Measurements from ENCODE around the gene DNAI2.
"Not testable (repeated sequence)": the region's sequence is repeated elsewhere in the genome, so short reads cannot be mapped to it uniquely, and the experiment has no call there.

The DNAI2 gene

GRCh38 chr17:74276051-74276476 lies 2.0 kb downstream of the DNAI2 start:
- no peaks in the 10 kb centered on the region for H3F3A ChIP-seq (ENCODE audit: insufficient read depth, low read length)
- H3K4me1 ChIP-seq (ENCODE audit: insufficient read depth, low read length, severe bottlenecking), result no peaks in the 10 kb centered on the region
- H3K36me3 ChIP-seq (ENCODE audit: insufficient read depth, low read length), result no peaks in the 10 kb centered on the region
- H2AFZ ChIP-seq (ENCODE audit: low read length), result no peak overlapping the region
- H3K27me3 ChIP-seq (ENCODE audit: insufficient read depth, low read length), result no peaks in the 10 kb centered on the region
- no peaks in the 10 kb centered on the region for H3K9me3 ChIP-seq (ENCODE audit: low read length)
- no peak overlapping the region for H3K4me2 ChIP-seq (ENCODE audit: low read length)
- no peaks in the 10 kb centered on the region for H3K79me2 ChIP-seq (ENCODE audit: insufficient read depth, low read length)
- no peak overlapping the region for H3K4me3 ChIP-seq (ENCODE audit: low read depth, low read length, poor library complexity, severe bottlenecking)
- H3K9ac ChIP-seq (ENCODE audit: low read length), result no peak overlapping the region
- no peak for TF ChIP-seq EZH2 (IDR thresholded peaks at IDR 0.05; ENCODE audit: borderline replicate concordance, low read length)
- TF ChIP-seq CTCF (IDR thresholded peaks at IDR 0.05; ENCODE audit: low read length), result no peak
- no peaks in the 10 kb centered on the region for H4K20me1 ChIP-seq (ENCODE audit: insufficient read depth, low read length)
- H3K9me2 ChIP-seq (ENCODE audit: low read depth, low read length), result no peaks in the 10 kb centered on the region
- H3K27ac ChIP-seq (ENCODE audit: low read depth, low read length, poor library complexity, severe bottlenecking), result no peak overlapping the region

- Histone ChIP-seq H3K9ac (ENCODE audit: low read length) (no peak overlapping the region), H3K4me2 (ENCODE audit: low read length) (no peak overlapping the region), H3K4me1 (ENCODE audit: insufficient read depth, low read length, severe bottlenecking) (no peaks in the 10 kb centered on the region), H3K9me3 (ENCODE audit: low read length) (no peaks in the 10 kb centered on the region), H4K20me1 (ENCODE audit: insufficient read depth, low read length) (no peaks in the 10 kb centered on the region), H3K27me3 (ENCODE audit: insufficient read depth, low read length) (no peaks in the 10 kb centered on the region), H3K27ac (ENCODE audit: low read depth, low read length, poor library complexity, severe bottlenecking) (no peak overlapping the region), H3K79me2 (ENCODE audit: insufficient read depth, low read length) (no peaks in the 10 kb centered on the region), H3F3A (ENCODE audit: insufficient read depth, low read length) (no peaks in the 10 kb centered on the region), H3K36me3 (ENCODE audit: insufficient read depth, low read length) (no peaks in the 10 kb centered on the region), H3K4me3 (ENCODE audit: low read depth, low read length, poor library complexity, severe bottlenecking) (no peak overlapping the region), H3K9me2 (ENCODE audit: low read depth, low read length) (no peaks in the 10 kb centered on the region), H2AFZ (ENCODE audit: low read length) (no peak overlapping the region)
- TF ChIP-seq EZH2 (IDR thresholded peaks at IDR 0.05; ENCODE audit: borderline replicate concordance, low read length) (no peak), CTCF (IDR thresholded peaks at IDR 0.05; ENCODE audit: low read length) (no peak)
These were observed 2.5 kb downstream of the DNAI2 start for GRCh38 chr17:74276541-74277009.

- Histone ChIP-seq H2AFZ (ENCODE audit: low read length) (no peak overlapping the region), H3K9me2 (ENCODE audit: low read depth, low read length) (no peaks in the 10 kb centered on the region), H3K4me3 (ENCODE audit: low read depth, low read length, poor library complexity, severe bottlenecking) (no peak overlapping the region), H4K20me1 (ENCODE audit: insufficient read depth, low read length) (no peaks in the 10 kb centered on the region), H3K9me3 (ENCODE audit: low read length) (no peaks in the 10 kb centered on the region), H3K27ac (ENCODE audit: low read depth, low read length, poor library complexity, severe bottlenecking) (no peak overlapping the region), H3K36me3 (ENCODE audit: insufficient read depth, low read length) (no peaks in the 10 kb centered on the region), H3K4me1 (ENCODE audit: insufficient read depth, low read length, severe bottlenecking) (no peaks in the 10 kb centered on the region), H3K27me3 (ENCODE audit: insufficient read depth, low read length) (peaks cover 3% of the 10 kb centered on the region; the same call in 1 of the 2 replicates), H3K79me2 (ENCODE audit: insufficient read depth, low read length) (no peaks in the 10 kb centered on the region), H3K4me2 (ENCODE audit: low read length) (no peak overlapping the region), H3F3A (ENCODE audit: insufficient read depth, low read length) (no peaks in the 10 kb centered on the region), H3K9ac (ENCODE audit: low read length) (no peak overlapping the region)
- no peak for TF ChIP-seq EZH2 (IDR thresholded peaks at IDR 0.05; ENCODE audit: borderline replicate concordance, low read length)
- no peak for TF ChIP-seq CTCF (IDR thresholded peaks at IDR 0.05; ENCODE audit: low read length)
These were observed 3.9 kb downstream of the DNAI2 start for GRCh38 chr17:74277935-74278334.

GRCh38 chr17:74279617-74280016 lies 5.6 kb downstream of the DNAI2 start:
- H2AFZ ChIP-seq (ENCODE audit: low read length); H3K27ac ChIP-seq (ENCODE audit: low read depth, low read length, poor library complexity, severe bottlenecking); H3K36me3 ChIP-seq (ENCODE audit: insufficient read depth, low read length); H3F3A ChIP-seq (ENCODE audit: insufficient read depth, low read length); H3K4me1 ChIP-seq (ENCODE audit: insufficient read depth, low read length, severe bottlenecking); H3K9ac ChIP-seq (ENCODE audit: low read length); H3K9me2 ChIP-seq (ENCODE audit: low read depth, low read length); H3K4me2 ChIP-seq (ENCODE audit: low read length); H3K79me2 ChIP-seq (ENCODE audit: insufficient read depth, low read length); H3K9me3 ChIP-seq (ENCODE audit: low read length); H4K20me1 ChIP-seq (ENCODE audit: insufficient read depth, low read length); H3K27me3 ChIP-seq (ENCODE audit: insufficient read depth, low read length); H3K4me3 ChIP-seq (ENCODE audit: low read depth, low read length, poor library complexity, severe bottlenecking): not testable (repeated sequence)
